OCI-LY3 (cell line): Measurements from ENCODE around the gene TRPM5.

Source experiments
- H2AFZ ChIP-seq: fragments of 200-600, 300-600 bp; shearing (Covaris generic); 2 replicates; pipeline ENCODE4 v1.6.0; 2014; ENCODE audit warnings: antibody characterized with exemption, low read depth, low read length
- H3K27ac ChIP-seq: fragments of 200-600, 300-600 bp; sonication (generic); 2 replicates; pipeline ENCODE4 v1.5.1; 2014; ENCODE audit warnings: mild to moderate bottlenecking, low read length, moderate library complexity, mixed read lengths
- H3K27me3 ChIP-seq: fragments of 200-600, 300-600 bp; sonication (generic); 2 replicates; pipeline ENCODE4 v1.6.1; 2014; ENCODE audit warnings: low read depth, low read length, mixed read lengths
- H3K36me3 ChIP-seq: fragments of 200-600, 300-600 bp; sonication (generic); replicated peaks from 2 replicates; pipeline ENCODE3; 2014; ENCODE audit warnings: low read depth, low read length, mixed read lengths
- H3K4me1 ChIP-seq: fragments of 300-600, 200-600 bp; sonication (generic); 2 replicates; pipeline ENCODE4 v1.6.1; 2014; ENCODE audit warnings: low read length, mixed read lengths
- H3K4me2 ChIP-seq: fragments of 200-600, 300-600 bp; sonication (generic); 2 replicates; pipeline ENCODE4 v1.6.1; 2014; ENCODE audit warnings: low read length, mixed read lengths
- H3K4me3 ChIP-seq: fragments of 300-600, 200-600 bp; sonication (generic); 2 replicates; pipeline ENCODE4 v1.5.1; 2014; ENCODE audit warnings: antibody characterized with exemption, mild to moderate bottlenecking, low read length, moderate library complexity
- H3K79me2 ChIP-seq: fragments of 300-600, 200-600 bp; shearing (Covaris generic); 2 replicates; pipeline ENCODE4 v1.6.1; 2014; ENCODE audit warnings: mild to moderate bottlenecking, low read length, mixed read lengths
- H3K9ac ChIP-seq: fragments of 300-600, 200-600 bp; shearing (Covaris generic); 2 replicates; pipeline ENCODE4 v1.6.0; 2014; ENCODE audit warnings: mild to moderate bottlenecking, low read length, moderate library complexity
- H3K9me3 ChIP-seq: fragments of 200-600, 300-600 bp; shearing (Covaris generic); 2 replicates; pipeline ENCODE4 v1.6.1; 2014; ENCODE audit warnings: low read length, mixed read lengths; ENCODE audit not compliant: insufficient read depth
- H4K20me1 ChIP-seq: fragments of 200-600, 300-600 bp; sonication (generic); 2 replicates; pipeline ENCODE4 v1.6.1; 2016; ENCODE audit warnings: low read length, mixed read lengths; ENCODE audit not compliant: insufficient read depth
- EZH2phosphoT487 ChIP-seq: fragments of 200-600 bp; shearing (Covaris generic); IDR thresholded peaks from 2 replicates; pipeline ENCODE4 v1.6.1; 2018; ENCODE audit warnings: antibody characterized with exemption, mixed run types, low read depth
- TF ChIP-seq, protein P1 (sequence below): fragments of 200-600, 300-600 bp; sonication (generic); IDR thresholded peaks from 2 replicates; pipeline ENCODE4 v1.5.1; 2014; ENCODE audit warnings: antibody characterized with exemption, low read length, low read depth

TRPM5 gene

GRCh38 chr11:2418693-2419360, 25.5 kb downstream of the TRPM5 start:
- H3K36me3 ChIP-seq: no peaks in the 10 kb centered on the region
- no peak overlapping the region for H3K4me3 ChIP-seq
- no peaks in the 10 kb centered on the region for H4K20me1 ChIP-seq
- H3K27ac ChIP-seq: no peak overlapping the region
- H3K9ac ChIP-seq: no peak overlapping the region
- no peak for TF ChIP-seq EZH2phosphoT487
- TF ChIP-seq, protein P1, sequence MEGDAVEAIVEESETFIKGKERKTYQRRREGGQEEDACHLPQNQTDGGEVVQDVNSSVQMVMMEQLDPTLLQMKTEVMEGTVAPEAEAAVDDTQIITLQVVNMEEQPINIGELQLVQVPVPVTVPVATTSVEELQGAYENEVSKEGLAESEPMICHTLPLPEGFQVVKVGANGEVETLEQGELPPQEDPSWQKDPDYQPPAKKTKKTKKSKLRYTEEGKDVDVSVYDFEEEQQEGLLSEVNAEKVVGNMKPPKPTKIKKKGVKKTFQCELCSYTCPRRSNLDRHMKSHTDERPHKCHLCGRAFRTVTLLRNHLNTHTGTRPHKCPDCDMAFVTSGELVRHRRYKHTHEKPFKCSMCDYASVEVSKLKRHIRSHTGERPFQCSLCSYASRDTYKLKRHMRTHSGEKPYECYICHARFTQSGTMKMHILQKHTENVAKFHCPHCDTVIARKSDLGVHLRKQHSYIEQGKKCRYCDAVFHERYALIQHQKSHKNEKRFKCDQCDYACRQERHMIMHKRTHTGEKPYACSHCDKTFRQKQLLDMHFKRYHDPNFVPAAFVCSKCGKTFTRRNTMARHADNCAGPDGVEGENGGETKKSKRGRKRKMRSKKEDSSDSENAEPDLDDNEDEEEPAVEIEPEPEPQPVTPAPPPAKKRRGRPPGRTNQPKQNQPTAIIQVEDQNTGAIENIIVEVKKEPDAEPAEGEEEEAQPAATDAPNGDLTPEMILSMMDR: no peak
- H3K27me3 ChIP-seq: no peaks in the 10 kb centered on the region
- H2AFZ ChIP-seq: no peak overlapping the region
- no peak overlapping the region for H3K4me2 ChIP-seq
- H3K9me3 ChIP-seq: no peaks in the 10 kb centered on the region
- H3K79me2 ChIP-seq: no peaks in the 10 kb centered on the region
- peaks cover 9% of the 10 kb centered on the region for H3K4me1 ChIP-seq

GRCh38 chr11:2417856-2418692, 26.2 kb downstream of the TRPM5 start:
- H4K20me1 ChIP-seq: no peaks in the 10 kb centered on the region

GRCh38 chr11:2416765-2417164, 27.5 kb downstream of the TRPM5 start:
- Histone ChIP-seq H2AFZ (no peak overlapping the region), H3K27me3 (no peaks in the 10 kb centered on the region), H3K79me2 (no peaks in the 10 kb centered on the region), H3K9ac (no peak overlapping the region), H3K36me3 (no peaks in the 10 kb centered on the region), H3K27ac (no peak overlapping the region), H3K9me3 (no peaks in the 10 kb centered on the region), H3K4me3 (no peak overlapping the region), H3K4me1 (peaks cover 9% of the 10 kb centered on the region), H3K4me2 (no peak overlapping the region), H4K20me1 (no peaks in the 10 kb centered on the region)
- no peak for TF ChIP-seq EZH2phosphoT487
- TF ChIP-seq, protein P1: no peak

More at GRCh38 chr11:2417856-2418692, 26.2 kb downstream of the TRPM5 start:
- Histone ChIP-seq H3K79me2 (no peaks in the 10 kb centered on the region), H3K27me3 (no peaks in the 10 kb centered on the region), H3K27ac (no peak overlapping the region), H3K9ac (no peak overlapping the region), H3K4me1 (peaks cover 9% of the 10 kb centered on the region), H3K36me3 (no peaks in the 10 kb centered on the region), H3K9me3 (no peaks in the 10 kb centered on the region), H2AFZ (no peak overlapping the region), H3K4me2 (no peak overlapping the region), H3K4me3 (no peak overlapping the region)
- no peak for TF ChIP-seq EZH2phosphoT487
- TF ChIP-seq, protein P1: no peak

DNA sequence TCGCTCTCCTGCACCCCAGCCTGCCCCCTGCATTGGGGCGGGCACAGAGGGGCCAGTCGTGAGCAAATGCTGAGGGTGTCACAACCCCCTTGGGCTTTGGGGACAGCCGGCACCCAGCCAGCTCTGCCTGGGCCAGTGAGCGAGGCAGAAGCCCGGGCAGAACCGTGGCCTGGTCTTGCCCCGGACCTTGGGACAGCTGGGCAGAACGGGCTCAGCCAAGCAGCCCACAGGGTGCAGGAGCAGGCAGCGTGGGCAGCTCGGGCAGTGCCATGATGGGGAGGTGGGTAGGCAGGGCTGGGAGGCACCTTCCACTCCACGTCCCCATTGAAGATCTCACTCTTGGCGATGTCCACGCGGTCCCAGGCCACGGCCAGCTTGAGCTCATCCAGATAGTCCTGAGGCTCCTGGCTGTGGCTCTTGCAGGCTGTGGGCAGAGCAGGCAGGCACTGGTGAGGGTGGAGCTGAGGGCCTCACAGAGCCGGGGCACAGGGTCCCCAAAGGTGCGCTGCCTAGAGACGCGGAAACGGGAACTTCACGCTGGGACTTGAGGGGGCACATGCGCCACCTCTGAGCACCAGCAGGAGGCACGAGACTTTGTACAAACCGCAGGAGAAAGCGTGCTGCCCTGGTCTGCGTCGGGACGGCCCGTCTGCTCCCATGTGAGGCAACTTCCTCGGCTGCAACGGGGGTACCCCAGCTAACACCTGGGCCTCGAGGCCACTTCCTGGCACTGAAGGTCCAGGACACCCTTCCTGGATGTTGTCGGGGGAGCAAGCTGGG, 28.5 kb downstream of the TRPM5 start:
- H3K9ac ChIP-seq: no peak overlapping the region
- no peak overlapping the region for H2AFZ ChIP-seq
- H3K36me3 ChIP-seq: no peaks in the 10 kb centered on the region
- no peak overlapping the region for H3K4me2 ChIP-seq
- no peaks in the 10 kb centered on the region for H3K27me3 ChIP-seq
- no peak overlapping the region for H3K27ac ChIP-seq
- no peak overlapping the region for H3K4me3 ChIP-seq
- no peaks in the 10 kb centered on the region for H3K9me3 ChIP-seq
- TF ChIP-seq EZH2phosphoT487: no peak
- TF ChIP-seq, protein P1: no peak
- H3K4me1 ChIP-seq: peaks cover 9% of the 10 kb centered on the region
- H4K20me1 ChIP-seq: no peaks in the 10 kb centered on the region
- no peaks in the 10 kb centered on the region for H3K79me2 ChIP-seq
